ENCODE results near the gene NEK6.

The NEK6 gene

GRCh38 chr9:124335320-124335707, 77.6 kb downstream of the NEK6 start:
- WGBS (ENCODE audit: extremely low coverage, insufficient coverage, insufficient read length): no CpG with 5 or more reads among the region's 14 CpGs
- H3K4ac ChIP-seq (ENCODE audit: low read depth, low read length): no peak overlapping the region
- no peak overlapping the region for H3K4me2 ChIP-seq (ENCODE audit: low read length)
- H3K14ac ChIP-seq (ENCODE audit: low read length): no peak overlapping the region
- H3K18ac ChIP-seq (ENCODE audit: low read length): no peak overlapping the region
- H2BK5ac ChIP-seq (ENCODE audit: low read depth, low read length, poor library complexity): no peak overlapping the region
- no peaks in the 10 kb centered on the region for H3K27me3 ChIP-seq (ENCODE audit: insufficient read depth, low read length)
- no peak overlapping the region for H3K23ac ChIP-seq (ENCODE audit: low read length)
- H3K9me3 ChIP-seq (ENCODE audit: insufficient read depth, low read depth, low read length): peaks cover 2% of the 10 kb centered on the region
- no peak overlapping the region for H3K27ac ChIP-seq (ENCODE audit: low read depth, low read length)
- H2BK12ac ChIP-seq (ENCODE audit: low read length): no peak overlapping the region
- no peaks in the 10 kb centered on the region for H3K79me2 ChIP-seq (ENCODE audit: control insufficient read depth, insufficient read depth, low read length, poor library complexity)
- no peak for DNase-seq
- no peak overlapping the region for H3K4me3 ChIP-seq (ENCODE audit: low read depth, low read length)
- H3K9ac ChIP-seq (ENCODE audit: low read length): no peak overlapping the region
- no peak overlapping the region for H4K12ac ChIP-seq (ENCODE audit: low read depth, low read length)
- H3K36me3 ChIP-seq (ENCODE audit: control insufficient read depth in 1 of 2, insufficient read depth in 2 of 2, low read length in 2 of 2): peaks cover 47 to 60% of the 10 kb centered on the region in 2 experiments
- no peak overlapping the region for H2BK120ac ChIP-seq (ENCODE audit: insufficient read depth, low read length, poor library complexity)
- no peak overlapping the region for H2AFZ ChIP-seq (ENCODE audit: insufficient read depth, low read length, poor library complexity)
- H2AK5ac ChIP-seq (ENCODE audit: low read length): no peak overlapping the region
- no peak overlapping the region for H4K91ac ChIP-seq (ENCODE audit: low read depth, low read length)
- no peaks in the 10 kb centered on the region for H3K4me1 ChIP-seq (ENCODE audit: control insufficient read depth in 1 of 2, insufficient read depth in 2 of 2, low read length in 2 of 2)
- H4K8ac ChIP-seq (ENCODE audit: low read depth, low read length): no peak overlapping the region
- no peaks in the 10 kb centered on the region for H3K79me1 ChIP-seq (ENCODE audit: low read length)

GRCh38 chr9:124337562-124337961, 79.8 kb downstream of the NEK6 start:
- Histone ChIP-seq H2BK120ac (ENCODE audit: insufficient read depth, low read length, poor library complexity) (no peak overlapping the region), H3K14ac (ENCODE audit: low read length) (no peak overlapping the region), H3K9ac (ENCODE audit: low read length) (no peak overlapping the region), H3K4me2 (ENCODE audit: low read length) (no peak overlapping the region), H2BK5ac (ENCODE audit: low read depth, low read length, poor library complexity) (no peak overlapping the region), H3K4me1 (ENCODE audit: control insufficient read depth in 1 of 2, insufficient read depth in 2 of 2, low read length in 2 of 2) (no peaks in the 10 kb centered on the region), H3K4me3 (ENCODE audit: low read depth, low read length) (no peak overlapping the region), H4K12ac (ENCODE audit: low read depth, low read length) (no peak overlapping the region), H4K8ac (ENCODE audit: low read depth, low read length) (no peak overlapping the region), H2BK12ac (ENCODE audit: low read length) (no peak overlapping the region), H4K91ac (ENCODE audit: low read depth, low read length) (no peak overlapping the region), H3K4ac (ENCODE audit: low read depth, low read length) (no peak overlapping the region), H3K23ac (ENCODE audit: low read length) (no peak overlapping the region), H3K27ac (ENCODE audit: low read depth, low read length) (no peak overlapping the region), H3K27me3 (ENCODE audit: insufficient read depth, low read length) (no peaks in the 10 kb centered on the region), H3K9me3 (ENCODE audit: insufficient read depth, low read depth, low read length) (peaks cover 2% of the 10 kb centered on the region), H3K36me3 (ENCODE audit: control insufficient read depth in 1 of 2, insufficient read depth in 2 of 2, low read length in 2 of 2) (peaks cover 43 to 57% of the 10 kb centered on the region in 2 experiments), H3K79me1 (ENCODE audit: low read length) (no peaks in the 10 kb centered on the region), H3K79me2 (ENCODE audit: control insufficient read depth, insufficient read depth, low read length, poor library complexity) (no peaks in the 10 kb centered on the region), H2AFZ (ENCODE audit: insufficient read depth, low read length, poor library complexity) (no peak overlapping the region), H2AK5ac (ENCODE audit: low read length) (no peak overlapping the region), H3K18ac (ENCODE audit: low read length) (no peak overlapping the region)
- no peak for DNase-seq
- WGBS (ENCODE audit: extremely low coverage, insufficient coverage, insufficient read length): no CpG with 5 or more reads among the region's 5 CpGs

DNA sequence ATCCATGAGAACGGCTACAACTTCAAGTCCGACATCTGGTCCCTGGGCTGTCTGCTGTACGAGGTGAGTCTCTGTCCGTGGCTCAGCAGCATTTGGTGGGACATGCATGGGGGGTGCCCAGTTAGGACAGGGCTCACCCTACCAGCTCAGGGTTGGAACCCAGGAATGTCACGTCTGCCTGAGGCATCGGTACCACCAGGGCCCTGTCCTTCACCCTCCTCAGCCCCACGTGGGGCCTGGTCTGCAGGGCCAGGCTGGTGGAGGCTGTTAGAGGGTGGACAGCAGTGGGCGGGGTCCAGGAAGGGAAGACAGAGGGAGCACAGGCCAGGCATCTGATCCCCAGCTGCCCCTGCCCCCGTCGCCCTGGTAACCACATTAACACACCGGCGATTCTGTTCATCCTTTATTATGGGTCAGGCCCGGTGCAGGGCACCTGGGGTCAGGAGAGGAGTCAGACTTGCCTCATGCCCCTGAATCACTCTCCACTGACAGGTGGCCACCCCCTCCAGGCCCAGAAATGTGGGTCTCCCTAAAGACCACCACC, 81.9 kb downstream of the NEK6 start:
- no peak for DNase-seq
- Histone ChIP-seq H2BK5ac (ENCODE audit: low read depth, low read length, poor library complexity) (no peak overlapping the region), H3K27ac (ENCODE audit: low read depth, low read length) (no peak overlapping the region), H4K12ac (ENCODE audit: low read depth, low read length) (no peak overlapping the region), H2BK12ac (ENCODE audit: low read length) (no peak overlapping the region), H3K79me2 (ENCODE audit: control insufficient read depth, insufficient read depth, low read length, poor library complexity) (no peaks in the 10 kb centered on the region), H2BK120ac (ENCODE audit: insufficient read depth, low read length, poor library complexity) (no peak overlapping the region), H4K91ac (ENCODE audit: low read depth, low read length) (no peak overlapping the region), H3K18ac (ENCODE audit: low read length) (no peak overlapping the region), H3K9ac (ENCODE audit: low read length) (no peak overlapping the region), H3K79me1 (ENCODE audit: low read length) (no peaks in the 10 kb centered on the region), H2AFZ (ENCODE audit: insufficient read depth, low read length, poor library complexity) (no peak overlapping the region), H3K36me3 (ENCODE audit: control insufficient read depth in 1 of 2, insufficient read depth in 2 of 2, low read length in 2 of 2) (peaks cover 48 to 63% of the 10 kb centered on the region in 2 experiments), H2AK5ac (ENCODE audit: low read length) (no peak overlapping the region), H3K23ac (ENCODE audit: low read length) (no peak overlapping the region), H3K27me3 (ENCODE audit: insufficient read depth, low read length) (no peaks in the 10 kb centered on the region), H3K4ac (ENCODE audit: low read depth, low read length) (no peak overlapping the region), H3K9me3 (ENCODE audit: insufficient read depth, low read depth, low read length) (peaks cover 2% of the 10 kb centered on the region), H3K14ac (ENCODE audit: low read length) (no peak overlapping the region), H3K4me1 (ENCODE audit: control insufficient read depth in 1 of 2, insufficient read depth in 2 of 2, low read length in 2 of 2) (peaks cover 0 to 4% of the 10 kb centered on the region in 2 experiments), H4K8ac (ENCODE audit: low read depth, low read length) (no peak overlapping the region), H3K4me3 (ENCODE audit: low read depth, low read length) (no peak overlapping the region), H3K4me2 (ENCODE audit: low read length) (no peak overlapping the region)
- WGBS (ENCODE audit: extremely low coverage, insufficient coverage, insufficient read length): no CpG with 5 or more reads among the region's 13 CpGs

GRCh38 chr9:124340219-124341069, 82.7 kb downstream of the NEK6 start:
- Histone ChIP-seq H3K79me2 (ENCODE audit: control insufficient read depth, insufficient read depth, low read length, poor library complexity) (no peaks in the 10 kb centered on the region), H3K36me3 (ENCODE audit: control insufficient read depth in 1 of 2, insufficient read depth in 2 of 2, low read length in 2 of 2) (peaks cover 47 to 64% of the 10 kb centered on the region in 2 experiments), H3K9me3 (ENCODE audit: insufficient read depth, low read depth, low read length) (peaks cover 2% of the 10 kb centered on the region), H2BK12ac (ENCODE audit: low read length) (no peak overlapping the region), H3K23ac (ENCODE audit: low read length) (no peak overlapping the region), H2AK5ac (ENCODE audit: low read length) (no peak overlapping the region), H3K14ac (ENCODE audit: low read length) (no peak overlapping the region), H3K4me2 (ENCODE audit: low read length) (no peak overlapping the region), H3K27me3 (ENCODE audit: insufficient read depth, low read length) (no peaks in the 10 kb centered on the region), H3K27ac (ENCODE audit: low read depth, low read length) (no peak overlapping the region), H2AFZ (ENCODE audit: insufficient read depth, low read length, poor library complexity) (no peak overlapping the region), H4K91ac (ENCODE audit: low read depth, low read length) (no peak overlapping the region), H3K4ac (ENCODE audit: low read depth, low read length) (no peak overlapping the region), H3K79me1 (ENCODE audit: low read length) (no peaks in the 10 kb centered on the region), H2BK5ac (ENCODE audit: low read depth, low read length, poor library complexity) (no peak overlapping the region), H4K8ac (ENCODE audit: low read depth, low read length) (no peak overlapping the region), H3K4me3 (ENCODE audit: low read depth, low read length) (no peak overlapping the region), H2BK120ac (ENCODE audit: insufficient read depth, low read length, poor library complexity) (no peak overlapping the region), H3K4me1 (ENCODE audit: control insufficient read depth in 1 of 2, insufficient read depth in 2 of 2, low read length in 2 of 2) (peaks cover 0 to 4% of the 10 kb centered on the region in 2 experiments), H3K9ac (ENCODE audit: low read length) (no peak overlapping the region), H4K12ac (ENCODE audit: low read depth, low read length) (no peak overlapping the region), H3K18ac (ENCODE audit: low read length) (no peak overlapping the region)
- no peak for DNase-seq
- no CpG with 5 or more reads among the region's 18 CpGs for WGBS (ENCODE audit: extremely low coverage, insufficient coverage, insufficient read length)

All from trophoblast cell (in vitro differentiated cells and primary cell).